WTC11 (cell line): Measurements from ENCODE around the gene SNRNP27. TPM values are rescaled to one million over a fixed set of nuclear protein-coding genes. Genes with fewer than 3 reads are reported as not detected.

Experiments
- ATAC-seq: fragments of 200-7000 bp; cut with Tn5 transposase; 2 replicates; pipeline ENCODE4 v1.10.0; 2021; ENCODE audit warnings: mild to moderate bottlenecking, moderate library complexity
- CTCF ChIA-PET: fragments of 300-600 bp; sonication (Branson Sonifier 250); formaldehyde crosslinking; loops from one replicate; lab custom pipeline; 2021; ENCODE audit warnings: antibody characterized with exemption; lab: Charles Lee
- POLR2A ChIA-PET: fragments of 350-600 bp; sonication (Branson Sonifier 250); formaldehyde crosslinking; loops from one replicate; lab custom pipeline; 2021; ENCODE audit warnings: antibody characterized with exemption; lab: Charles Lee
- DNase-seq: peaks from one replicate; pipeline ENCODE4 v3.0.0; 2021; ENCODE audit warnings: low spot score
- H3K27ac Mint-ChIP-seq: 2 replicates; pipeline ENCODE4 v1.8.0; 2021; ENCODE audit warnings: mixed read lengths
- H3K27me3 Mint-ChIP-seq: 2 replicates; pipeline ENCODE4 v1.8.0; 2021; ENCODE audit warnings: low read depth, mild to moderate bottlenecking, moderate library complexity, mixed read lengths
- H3K36me3 Mint-ChIP-seq: 2 replicates; pipeline ENCODE4 v1.8.0; 2021; ENCODE audit warnings: mixed read lengths
- H3K4me1 Mint-ChIP-seq: 2 replicates; pipeline ENCODE4 v1.8.0; 2022; ENCODE audit warnings: mixed read lengths
- H3K4me3 Mint-ChIP-seq: 2 replicates; pipeline ENCODE4 v1.8.0; 2021; ENCODE audit warnings: mild to moderate bottlenecking, moderate library complexity, mixed read lengths
- H3K9me3 Mint-ChIP-seq: 2 replicates; pipeline ENCODE4 v1.8.0; 2021; ENCODE audit warnings: mixed read lengths
- CBFB ChIP-seq: sonication (generic); formaldehyde crosslinking; IDR thresholded peaks from 2 replicates; pipeline ENCODE4 v1.8.1; 2022; ENCODE audit warnings: mild to moderate bottlenecking, low read depth, missing genetic modification reagents
- GRHL2 ChIP-seq: fragments of 250-450 bp; sonication (Bioruptor Pico); IDR thresholded peaks from 2 replicates; pipeline ENCODE4 v1.8.0; 2022; ENCODE audit warnings: mild to moderate bottlenecking, moderate library complexity; ENCODE audit not compliant: insufficient replicate concordance, severe bottlenecking
- IRF2 ChIP-seq: sonication (generic); formaldehyde crosslinking; IDR thresholded peaks from 2 replicates; pipeline ENCODE4 v1.8.0; 2022; ENCODE audit warnings: low read depth, missing genetic modification reagents, borderline replicate concordance
- KAT7 ChIP-seq: sonication (generic); formaldehyde crosslinking; IDR thresholded peaks from 2 replicates; pipeline ENCODE4 v1.8.1; 2023; ENCODE audit warnings: missing genetic modification reagents, mild to moderate bottlenecking, borderline replicate concordance
- MYBL2 ChIP-seq: sonication (generic); formaldehyde crosslinking; IDR thresholded peaks from 2 replicates; pipeline ENCODE4 v1.8.1; 2023; ENCODE audit warnings: mild to moderate bottlenecking, moderate library complexity, missing genetic modification reagents
- NFYB ChIP-seq: sonication (generic); formaldehyde crosslinking; conservative IDR thresholded peaks from 2 replicates; pipeline ENCODE4 v1.8.0; 2022; ENCODE audit warnings: low read depth, missing genetic modification reagents
- PRRX2 ChIP-seq: fragments of 250-450 bp; sonication (Bioruptor Pico); IDR thresholded peaks from 2 replicates; pipeline ENCODE4 v1.8.0; 2021; ENCODE audit warnings: mild to moderate bottlenecking
- RELA ChIP-seq: sonication (generic); formaldehyde crosslinking; IDR thresholded peaks from 2 replicates; pipeline ENCODE4 v1.8.1; 2022; ENCODE audit warnings: missing genetic modification reagents, mild to moderate bottlenecking, borderline replicate concordance
- SMAD4 ChIP-seq: sonication (generic); formaldehyde crosslinking; IDR thresholded peaks from 2 replicates; pipeline ENCODE4 v1.8.0; 2022; ENCODE audit warnings: mild to moderate bottlenecking, missing genetic modification reagents
- TCF7 ChIP-seq: sonication (generic); formaldehyde crosslinking; IDR thresholded peaks from 2 replicates; pipeline ENCODE4 v1.8.0; 2022; ENCODE audit warnings: mild to moderate bottlenecking, low read depth, missing genetic modification reagents, moderate library complexity
- ZNF138 ChIP-seq: sonication (generic); formaldehyde crosslinking; conservative IDR thresholded peaks from 2 replicates; pipeline ENCODE4 v1.8.1; 2022; ENCODE audit warnings: mild to moderate bottlenecking, moderate library complexity, missing genetic modification reagents
- ZNF281 ChIP-seq: sonication (generic); formaldehyde crosslinking; IDR thresholded peaks from 2 replicates; pipeline ENCODE4 v1.8.0; 2023; ENCODE audit warnings: mild to moderate bottlenecking, missing genetic modification reagents
- ZNF317 ChIP-seq: sonication (generic); formaldehyde crosslinking; IDR thresholded peaks from 2 replicates; pipeline ENCODE4 v1.8.1; 2023; ENCODE audit warnings: low read depth, mild to moderate bottlenecking, moderate library complexity, missing genetic modification reagents, borderline replicate concordance
- ZNF396 ChIP-seq: fragments of 250-450 bp; sonication (Bioruptor Pico); IDR thresholded peaks from 2 replicates; pipeline ENCODE4 v1.8.0; 2021; ENCODE audit warnings: mild to moderate bottlenecking, moderate library complexity, borderline replicate concordance
- ZNF532 ChIP-seq: fragments of 250-450 bp; sonication (Bioruptor Pico); IDR thresholded peaks from 2 replicates; pipeline ENCODE4 v1.9.0; 2021; ENCODE audit warnings: mild to moderate bottlenecking, borderline replicate concordance
- ZSCAN18 ChIP-seq: fragments of 250-450 bp; sonication (Bioruptor Pico); IDR thresholded peaks from 2 replicates; pipeline ENCODE4 v2.1.2; 2022; ENCODE audit warnings: mild to moderate bottlenecking, moderate library complexity
- total RNA-seq: library from RNA; stranded (reverse); gene quantifications from 3 replicates; pipeline ENCODE4 v1.2.3, GENCODE V29; 2021
- TF ChIP-seq, protein P1 (sequence below): fragments of 250-450 bp; sonication (Bioruptor Pico); IDR thresholded peaks from 2 replicates; pipeline ENCODE4 v1.9.0; 2021; ENCODE audit warnings: moderate library complexity, mild to moderate bottlenecking, inconsistent platforms, borderline replicate concordance
- TF ChIP-seq, protein P2 (sequence below): sonication (generic); formaldehyde crosslinking; IDR thresholded peaks from 2 replicates; pipeline ENCODE4 v1.8.0; 2022; ENCODE audit warnings: missing genetic modification reagents

The SNRNP27 gene
- total RNA-seq, 1 experiment from 2014 or later = 38.4 TPM

DNA sequence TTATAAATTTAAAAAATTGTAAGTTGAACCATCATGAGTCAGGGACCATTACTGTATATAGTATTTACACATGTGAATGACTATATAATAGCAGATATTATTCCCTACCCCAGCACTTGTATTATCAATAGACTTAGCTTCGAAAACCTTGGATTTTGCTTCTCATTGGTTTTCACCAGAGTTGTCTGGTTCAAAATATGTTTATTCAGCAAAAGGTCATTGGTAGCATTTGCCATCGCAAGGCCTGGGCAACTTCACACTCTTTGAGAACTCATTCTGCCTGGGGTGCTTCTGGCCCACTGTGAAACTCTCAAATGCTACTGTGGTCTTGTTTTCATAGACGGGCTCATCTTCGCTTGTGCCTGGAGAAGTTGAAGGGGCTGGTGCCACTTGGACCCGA lies 41.3 kb downstream of the SNRNP27 start:
- peaks cover 2% of the 10 kb centered on the region; the same call in 1 of the 2 replicates for H3K36me3 Mint-ChIP-seq
- H3K4me1 Mint-ChIP-seq = peaks cover 20% of the 10 kb centered on the region

GRCh38 chr2:69936906-69937305 lies 43.1 kb downstream of the SNRNP27 start:
- Mint-ChIP-seq H3K9me3 (no peaks in the 10 kb centered on the region), H3K4me1 (peaks cover 28% of the 10 kb centered on the region), H3K36me3 (peaks cover 2% of the 10 kb centered on the region; the same call in 1 of the 2 replicates), H3K27me3 (no peaks in the 10 kb centered on the region), H3K4me3 (no peak overlapping the region), H3K27ac (no peak overlapping the region)
- ChIA-PET POLR2A (interaction anchor here (0.6 to 1.2 kb wide), 2 partner anchors 22 to 133 kb away, joined by 4 to 8 read pairs; partner anchors contain the start of gene MXD1), CTCF (interaction anchor here (0.8 to 1.1 kb wide), 3 partner anchors 120 to 134 kb away, joined by 3 to 4 read pairs (median 3); no protein-coding TSS in a partner anchor)
- no peak for DNase-seq
- peak; percentile 55 for ATAC-seq
- TF ChIP-seq, protein P1, sequence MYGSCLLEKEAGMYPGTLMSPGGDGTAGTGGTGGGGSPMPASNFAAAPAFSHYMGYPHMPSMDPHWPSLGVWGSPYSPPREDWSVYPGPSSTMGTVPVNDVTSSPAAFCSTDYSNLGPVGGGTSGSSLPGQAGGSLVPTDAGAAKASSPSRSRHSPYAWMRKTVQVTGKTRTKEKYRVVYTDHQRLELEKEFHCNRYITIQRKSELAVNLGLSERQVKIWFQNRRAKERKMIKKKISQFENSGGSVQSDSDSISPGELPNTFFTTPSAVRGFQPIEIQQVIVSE (CRISPR knock-in tag) = no peak
- no peak for TF ChIP-seq ZNF317
- no peak for TF ChIP-seq ZNF281 (CRISPR knock-in tag)
- TF ChIP-seq CBFB = no peak
- TF ChIP-seq NFYB (CRISPR knock-in tag) = no peak
- no peak for TF ChIP-seq MYBL2 (CRISPR knock-in tag)
- no peak for TF ChIP-seq RELA (CRISPR knock-in tag)

More for the DNA sequence above, 41.3 kb downstream of the SNRNP27 start:
- ATAC-seq = no peak
- no peak for TF ChIP-seq GRHL2 (CRISPR knock-in tag)
- TF ChIP-seq RELA (CRISPR knock-in tag) = no peak
- TF ChIP-seq KAT7 (CRISPR knock-in tag) = no peak
- TF ChIP-seq IRF2 (CRISPR knock-in tag) = no peak
- no peak for TF ChIP-seq ZNF532 (CRISPR knock-in tag)
- TF ChIP-seq ZNF138 (CRISPR knock-in tag) = no peak
- no peak for TF ChIP-seq TCF7 (CRISPR knock-in tag)
- TF ChIP-seq ZSCAN18 (CRISPR knock-in tag) = no peak
- TF ChIP-seq ZNF396 (CRISPR knock-in tag) = no peak
- TF ChIP-seq SMAD4 (CRISPR knock-in tag) = no peak
- TF ChIP-seq, protein P2, sequence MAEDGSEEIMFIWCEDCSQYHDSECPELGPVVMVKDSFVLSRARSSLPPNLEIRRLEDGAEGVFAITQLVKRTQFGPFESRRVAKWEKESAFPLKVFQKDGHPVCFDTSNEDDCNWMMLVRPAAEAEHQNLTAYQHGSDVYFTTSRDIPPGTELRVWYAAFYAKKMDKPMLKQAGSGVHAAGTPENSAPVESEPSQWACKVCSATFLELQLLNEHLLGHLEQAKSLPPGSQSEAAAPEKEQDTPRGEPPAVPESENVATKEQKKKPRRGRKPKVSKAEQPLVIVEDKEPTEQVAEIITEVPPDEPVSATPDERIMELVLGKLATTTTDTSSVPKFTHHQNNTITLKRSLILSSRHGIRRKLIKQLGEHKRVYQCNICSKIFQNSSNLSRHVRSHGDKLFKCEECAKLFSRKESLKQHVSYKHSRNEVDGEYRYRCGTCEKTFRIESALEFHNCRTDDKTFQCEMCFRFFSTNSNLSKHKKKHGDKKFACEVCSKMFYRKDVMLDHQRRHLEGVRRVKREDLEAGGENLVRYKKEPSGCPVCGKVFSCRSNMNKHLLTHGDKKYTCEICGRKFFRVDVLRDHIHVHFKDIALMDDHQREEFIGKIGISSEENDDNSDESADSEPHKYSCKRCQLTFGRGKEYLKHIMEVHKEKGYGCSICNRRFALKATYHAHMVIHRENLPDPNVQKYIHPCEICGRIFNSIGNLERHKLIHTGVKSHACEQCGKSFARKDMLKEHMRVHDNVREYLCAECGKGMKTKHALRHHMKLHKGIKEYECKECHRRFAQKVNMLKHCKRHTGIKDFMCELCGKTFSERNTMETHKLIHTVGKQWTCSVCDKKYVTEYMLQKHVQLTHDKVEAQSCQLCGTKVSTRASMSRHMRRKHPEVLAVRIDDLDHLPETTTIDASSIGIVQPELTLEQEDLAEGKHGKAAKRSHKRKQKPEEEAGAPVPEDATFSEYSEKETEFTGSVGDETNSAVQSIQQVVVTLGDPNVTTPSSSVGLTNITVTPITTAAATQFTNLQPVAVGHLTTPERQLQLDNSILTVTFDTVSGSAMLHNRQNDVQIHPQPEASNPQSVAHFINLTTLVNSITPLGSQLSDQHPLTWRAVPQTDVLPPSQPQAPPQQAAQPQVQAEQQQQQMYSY (CRISPR knock-in tag) = no peak
- TF ChIP-seq PRRX2 (CRISPR knock-in tag) = no peak
- Mint-ChIP-seq H3K9me3 (no peaks in the 10 kb centered on the region), H3K4me3 (no peak overlapping the region), H3K27ac (no peak overlapping the region), H3K27me3 (no peaks in the 10 kb centered on the region)
- no peak for DNase-seq
- ChIA-PET POLR2A (no interaction called here), CTCF (no interaction called here)
